Fibroblast of peridontal ligament (primary cell): ENCODE results near the gene GGA1.
"Not testable (repeated sequence)": the region's sequence is repeated elsewhere in the genome, so short reads cannot be mapped to it uniquely, and the experiment has no call there.

Experiments used
- DNase-seq: peaks from one replicate; pipeline ENCODE4 v3.0.0-alpha.2; 2010; ENCODE audit errors: extremely low read depth

GGA1 gene

GRCh38 chr22:37609240-37610152, 862 bp downstream of the GGA1 start:
- DNase-seq: peak; percentile 22

- not testable (repeated sequence) for DNase-seq
Observed at GRCh38 chr22:37610153-37610475, 1.5 kb downstream of the GGA1 start.

DNA sequence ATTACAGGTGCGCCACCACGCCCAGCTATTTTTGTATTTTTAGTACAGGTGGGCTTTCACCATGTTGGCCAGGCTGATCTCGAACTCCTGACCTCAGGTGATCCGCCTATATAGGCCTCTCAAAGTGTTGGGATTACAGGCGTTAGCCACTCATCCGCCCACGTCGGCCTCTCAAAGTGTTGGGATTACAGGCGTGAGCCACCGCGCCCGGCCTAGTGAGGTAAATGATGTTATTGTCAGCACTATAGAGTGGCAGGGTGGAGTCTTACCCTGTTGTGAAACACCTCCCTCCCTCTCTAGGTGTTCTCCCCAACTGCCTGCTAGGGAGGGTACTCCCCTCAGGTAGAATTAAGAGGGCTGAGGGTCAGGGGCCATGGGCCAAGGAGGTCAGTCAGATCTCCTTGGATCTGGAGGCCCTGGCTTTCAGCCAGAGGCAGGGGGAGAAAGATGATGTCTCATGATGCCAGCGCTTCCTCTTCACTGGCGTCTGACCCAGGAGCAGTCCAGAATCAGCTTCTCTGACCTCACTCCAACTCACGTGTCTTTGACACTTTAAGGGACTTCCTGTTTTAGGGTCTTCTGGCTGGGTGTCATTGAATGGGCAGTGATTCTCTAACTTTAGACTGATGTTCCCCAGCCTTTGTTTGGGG, 2.0 kb downstream of the GGA1 start:
- no peak for DNase-seq

GRCh38 chr22:37611207-37611606, 2.6 kb downstream of the GGA1 start:
- DNase-seq: no peak

DNA sequence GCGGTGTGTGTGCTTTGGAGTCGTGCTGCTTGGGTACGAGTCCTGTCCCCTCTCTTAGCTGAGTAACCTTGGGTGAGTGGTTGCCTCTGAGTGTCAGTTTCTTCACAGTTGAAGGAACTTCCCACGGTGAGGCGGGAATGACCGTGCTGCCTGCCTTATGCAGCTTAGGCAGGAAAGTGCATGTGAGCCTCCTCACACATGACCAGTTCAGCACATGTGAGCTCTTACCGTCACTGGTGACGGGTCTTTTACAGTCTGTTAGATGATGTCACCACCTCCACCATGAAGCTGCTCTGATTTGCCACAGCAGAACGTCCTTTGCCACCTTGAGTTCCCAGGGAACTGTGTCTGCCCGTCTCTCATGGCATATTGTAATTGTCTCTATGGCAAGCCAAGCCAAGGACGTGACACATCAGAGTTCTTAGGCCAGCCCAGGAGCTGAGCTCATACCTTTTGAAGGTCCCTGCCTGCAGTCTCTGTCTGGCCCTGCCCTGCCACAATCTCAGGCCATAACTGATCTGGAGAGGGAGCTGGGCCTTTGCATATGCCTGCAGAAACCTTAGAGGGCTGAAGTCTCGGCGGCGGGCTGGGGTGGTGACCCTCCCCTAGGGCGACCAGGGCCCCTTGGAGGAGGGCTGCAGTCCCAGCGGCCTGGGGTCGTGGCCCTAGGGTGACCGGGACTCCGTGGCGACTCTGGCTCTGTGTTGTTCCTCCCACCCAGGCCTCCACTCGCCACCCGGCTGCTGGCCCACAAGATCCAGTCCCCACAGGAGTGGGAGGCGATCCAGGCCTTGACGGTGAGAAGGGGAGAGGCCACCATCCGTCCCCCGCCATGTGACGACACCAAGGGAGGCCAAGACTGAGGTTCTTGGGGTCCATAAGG, 7.8 kb downstream of the GGA1 start:
- DNase-seq: no peak

DNA sequence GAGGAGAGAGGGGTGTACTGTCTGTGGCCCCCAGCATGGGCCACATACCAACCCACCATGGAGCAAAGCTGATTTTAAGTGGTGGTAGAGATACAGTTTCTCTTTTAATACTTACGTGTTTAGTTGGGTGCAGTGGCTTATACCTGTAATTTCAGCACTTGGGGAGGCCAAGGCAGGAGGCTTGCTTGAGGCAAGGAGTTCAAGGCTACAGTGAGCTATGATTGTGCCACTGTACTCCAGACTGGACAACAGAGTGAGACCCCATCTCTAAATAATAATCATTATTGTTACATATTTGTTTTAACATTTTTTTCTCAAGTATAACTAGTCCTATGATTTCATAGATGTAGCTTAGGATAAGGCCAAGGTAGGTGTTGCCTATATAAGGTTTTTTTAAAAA, 8.8 kb downstream of the GGA1 start:
- DNase-seq: no peak

DNA sequence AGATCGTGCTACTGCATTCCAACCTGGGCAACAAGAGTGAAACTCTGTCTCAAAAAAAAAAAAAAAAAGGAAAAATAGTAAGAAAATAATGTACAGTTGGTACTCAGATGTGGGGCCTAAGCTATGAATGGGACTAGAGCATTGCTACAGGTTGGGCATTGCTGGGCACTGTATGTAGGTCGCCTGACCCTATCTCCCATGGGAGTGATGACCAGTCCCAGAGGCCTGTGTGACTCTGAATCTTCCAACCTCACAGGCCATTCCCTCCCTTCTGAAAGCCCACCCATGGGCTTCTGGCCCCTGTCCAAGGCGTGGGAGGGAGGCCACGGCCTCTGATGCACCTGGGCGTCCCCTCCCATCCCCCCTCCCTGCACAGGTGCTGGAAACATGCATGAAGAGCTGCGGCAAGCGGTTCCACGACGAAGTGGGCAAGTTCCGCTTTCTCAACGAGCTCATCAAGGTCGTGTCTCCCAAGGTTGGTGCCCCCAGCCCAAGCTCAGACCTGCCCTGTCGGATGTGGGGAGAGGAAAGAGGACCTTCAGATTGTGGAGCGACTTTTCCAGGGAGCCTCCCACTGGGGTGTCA, 9.5 kb downstream of the GGA1 start:
- DNase-seq: no peak

DNA sequence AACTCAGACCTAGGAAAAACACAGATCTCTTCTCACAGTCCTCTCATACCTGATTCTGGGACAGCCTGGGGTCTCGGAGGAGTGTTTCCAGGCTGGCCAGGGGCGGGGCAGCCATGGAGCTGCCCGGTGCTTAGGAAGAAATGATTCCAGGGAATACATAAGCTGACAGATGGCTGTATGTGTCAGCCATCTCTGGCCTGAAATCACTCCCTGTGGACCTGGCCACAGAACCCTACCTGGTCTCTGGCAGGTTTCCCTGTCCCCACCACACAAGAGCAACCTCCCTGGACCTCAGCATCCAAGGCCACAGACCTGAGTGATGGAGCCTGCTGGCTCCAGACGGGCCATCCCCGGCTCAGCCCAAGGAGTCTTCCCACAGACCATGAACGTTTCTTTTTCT, 10.0 kb downstream of the GGA1 start:
- DNase-seq: no peak

- DNase-seq: no peak
Observed at GRCh38 chr22:37619991-37620390, 11.4 kb downstream of the GGA1 start.

DNA sequence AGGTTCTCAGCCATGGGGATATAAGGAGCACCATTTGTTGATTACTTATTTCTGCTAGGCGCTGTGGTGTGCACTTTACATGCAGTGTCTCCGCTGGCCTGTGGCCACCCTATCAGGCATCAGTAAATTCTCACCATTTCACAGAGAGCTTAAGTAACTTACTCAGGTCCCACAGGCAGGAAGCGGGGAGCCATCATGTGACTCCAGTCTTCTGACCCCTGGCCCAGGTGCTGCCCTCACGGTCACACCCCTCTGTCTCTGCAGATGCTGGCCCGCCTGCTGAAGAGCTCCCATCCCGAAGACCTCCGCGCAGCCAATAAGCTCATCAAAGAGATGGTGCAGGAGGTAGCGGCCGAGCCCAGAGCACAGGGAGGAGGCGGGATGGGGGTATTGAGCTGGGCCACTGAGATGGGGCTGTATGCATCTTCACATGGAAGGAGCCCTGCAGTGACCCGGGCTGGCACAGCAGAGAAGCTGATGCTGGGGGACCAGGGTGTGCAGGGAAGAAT, 12.8 kb downstream of the GGA1 start:
- no peak for DNase-seq

DNA sequence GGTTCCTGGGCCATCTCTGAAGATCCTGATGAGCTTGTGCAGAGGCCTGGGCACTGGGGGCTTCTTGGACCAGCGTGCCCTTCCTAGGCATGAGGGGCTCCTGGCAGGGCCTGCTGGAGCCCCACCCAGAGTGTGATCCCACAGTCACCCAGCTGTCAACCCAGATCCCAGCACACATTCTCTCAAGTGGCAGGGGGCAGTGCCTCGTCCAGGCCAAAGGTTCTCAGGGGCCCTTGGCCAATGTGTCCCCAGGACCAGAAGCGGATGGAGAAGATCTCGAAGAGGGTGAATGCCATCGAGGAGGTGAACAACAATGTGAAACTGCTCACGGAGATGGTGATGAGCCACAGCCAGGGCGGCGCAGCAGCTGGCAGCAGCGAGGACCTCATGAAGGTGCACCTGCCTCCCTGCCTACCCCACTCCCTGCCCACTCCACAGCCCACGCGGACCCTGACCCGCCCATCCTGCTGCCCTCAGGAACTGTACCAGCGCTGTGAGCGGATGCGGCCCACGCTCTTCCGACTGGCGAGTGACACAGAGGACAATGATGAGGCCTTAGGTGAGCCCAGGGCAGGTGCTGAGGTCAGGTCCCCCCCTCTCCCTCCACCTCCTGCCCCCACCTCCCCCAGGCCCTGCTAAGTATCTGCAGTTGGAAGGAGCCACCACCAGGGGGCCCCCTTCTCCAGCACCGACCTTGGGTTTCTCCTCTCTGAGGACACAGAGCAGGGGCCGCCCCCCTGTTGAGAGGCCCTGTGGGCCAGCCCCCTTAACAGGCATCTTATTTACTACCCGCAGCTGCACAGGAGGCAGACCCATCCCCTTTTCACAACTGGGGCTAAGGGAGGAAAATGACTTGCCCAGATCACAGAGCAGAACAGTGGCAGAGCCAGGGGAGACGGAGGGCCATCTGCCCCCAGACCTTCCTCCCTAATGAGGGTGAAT, 14.7 kb downstream of the GGA1 start:
- DNase-seq: peak; percentile 52

GRCh38 chr22:37624017-37624365, 15.4 kb downstream of the GGA1 start:
- no peak for DNase-seq

GRCh38 chr22:37624876-37625275, 16.2 kb downstream of the GGA1 start:
- DNase-seq: no peak

DNA sequence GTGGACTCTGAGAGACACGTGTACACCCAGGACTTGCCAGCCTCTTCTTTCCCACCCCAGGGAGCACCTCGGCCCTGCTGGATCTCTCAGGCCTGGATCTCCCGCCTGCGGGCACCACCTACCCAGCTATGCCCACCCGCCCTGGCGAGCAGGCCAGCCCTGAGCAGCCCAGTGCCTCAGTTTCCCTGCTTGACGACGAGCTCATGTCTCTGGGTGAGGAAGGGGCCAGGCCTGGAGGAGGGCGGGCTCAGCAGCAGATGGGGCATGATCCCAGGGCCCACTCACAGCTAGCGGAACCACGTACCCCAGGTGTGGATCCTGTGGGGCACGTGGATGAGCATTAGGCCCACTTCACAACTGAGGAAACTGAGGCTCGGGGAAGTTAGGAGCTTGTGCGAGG, 17.1 kb downstream of the GGA1 start:
- no peak for DNase-seq

GRCh38 chr22:37626144-37626543, 17.5 kb downstream of the GGA1 start:
- peak; percentile 61 for DNase-seq

GRCh38 chr22:37626556-37627075, 18.0 kb downstream of the GGA1 start:
- DNase-seq: no peak

DNA sequence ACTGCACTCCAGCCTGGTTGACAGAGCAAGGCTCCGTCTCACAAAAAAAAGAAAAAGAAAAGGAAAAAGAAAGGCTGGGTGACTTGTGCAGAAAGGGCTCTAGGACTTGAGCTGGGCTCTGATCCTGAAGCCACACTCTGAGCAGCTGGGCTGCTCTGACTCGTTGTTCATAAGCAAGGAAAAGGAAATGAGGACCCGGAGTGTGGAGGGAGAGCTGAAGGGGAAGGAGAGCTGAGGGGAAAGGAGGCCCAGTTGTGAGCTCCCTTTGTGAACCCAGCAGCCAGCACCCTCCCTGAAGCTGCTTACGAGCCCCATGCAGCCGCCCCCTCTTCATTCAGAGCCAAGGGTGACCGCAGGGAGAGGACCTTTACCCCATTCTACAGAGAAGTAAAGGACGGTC, 18.5 kb downstream of the GGA1 start:
- DNase-seq: peak; percentile 20

GRCh38 chr22:37627545-37627944, 18.9 kb downstream of the GGA1 start:
- DNase-seq: no peak

GRCh38 chr22:37628830-37629229, 20.2 kb downstream of the GGA1 start:
- no peak for DNase-seq

- DNase-seq: no peak
Observed at GRCh38 chr22:37629928-37630327, 21.3 kb downstream of the GGA1 start.
